Mucosa of stomach (tissue), 1 donor: Measurements from ENCODE around the gene FHIT.

Source experiments
- H3K27me3 ChIP-seq: one replicate; pipeline ENCODE4 v1.7.0; 2013; ENCODE audit warnings: mild to moderate bottlenecking, low read length; ENCODE audit not compliant: control insufficient read depth, insufficient read depth
- H3K36me3 ChIP-seq: one replicate; pipeline ENCODE4 v1.7.0; 2013; ENCODE audit warnings: low read length; ENCODE audit not compliant: control insufficient read depth, insufficient read depth
- H3K4me1 ChIP-seq: one replicate; pipeline ENCODE4 v1.7.0; 2013; ENCODE audit warnings: mild to moderate bottlenecking, low read length; ENCODE audit not compliant: control insufficient read depth, insufficient read depth
- H3K4me3 ChIP-seq: one replicate; pipeline ENCODE4 v1.7.0; 2013; ENCODE audit warnings: low read length
- H3K9ac ChIP-seq: one replicate; pipeline ENCODE4 v1.7.0; 2013; ENCODE audit warnings: mild to moderate bottlenecking, low read length, moderate library complexity
- H3K9me3 ChIP-seq: one replicate; pipeline ENCODE4 v1.7.0; 2013; ENCODE audit warnings: mild to moderate bottlenecking, low read length, moderate library complexity; ENCODE audit not compliant: control insufficient read depth
- donor health status: Pancreatic carcinoma.

The FHIT gene

GRCh38 chr3:59759298-59760031, 1491.8 kb downstream of the FHIT start:
- H3K9me3 ChIP-seq: no peaks in the 10 kb centered on the region
- no peak overlapping the region for H3K9ac ChIP-seq
- H3K36me3 ChIP-seq: no peaks in the 10 kb centered on the region
- H3K27me3 ChIP-seq: no peaks in the 10 kb centered on the region
- no peak overlapping the region for H3K4me3 ChIP-seq
- H3K4me1 ChIP-seq: peaks cover 42% of the 10 kb centered on the region

- H3K9ac ChIP-seq: no peak overlapping the region
- H3K9me3 ChIP-seq: no peaks in the 10 kb centered on the region
These were observed 1492.6 kb downstream of the FHIT start for GRCh38 chr3:59758672-59759071.

GRCh38 chr3:59756934-59757333, 1494.3 kb downstream of the FHIT start:
- no peak overlapping the region for H3K4me3 ChIP-seq
- no peaks in the 10 kb centered on the region for H3K27me3 ChIP-seq
- H3K4me1 ChIP-seq: peaks cover 29% of the 10 kb centered on the region

More at GRCh38 chr3:59758672-59759071, 1492.6 kb downstream of the FHIT start:
- Histone ChIP-seq H3K27me3 (no peaks in the 10 kb centered on the region), H3K36me3 (no peaks in the 10 kb centered on the region), H3K4me3 (no peak overlapping the region), H3K4me1 (peaks cover 36% of the 10 kb centered on the region)

DNA sequence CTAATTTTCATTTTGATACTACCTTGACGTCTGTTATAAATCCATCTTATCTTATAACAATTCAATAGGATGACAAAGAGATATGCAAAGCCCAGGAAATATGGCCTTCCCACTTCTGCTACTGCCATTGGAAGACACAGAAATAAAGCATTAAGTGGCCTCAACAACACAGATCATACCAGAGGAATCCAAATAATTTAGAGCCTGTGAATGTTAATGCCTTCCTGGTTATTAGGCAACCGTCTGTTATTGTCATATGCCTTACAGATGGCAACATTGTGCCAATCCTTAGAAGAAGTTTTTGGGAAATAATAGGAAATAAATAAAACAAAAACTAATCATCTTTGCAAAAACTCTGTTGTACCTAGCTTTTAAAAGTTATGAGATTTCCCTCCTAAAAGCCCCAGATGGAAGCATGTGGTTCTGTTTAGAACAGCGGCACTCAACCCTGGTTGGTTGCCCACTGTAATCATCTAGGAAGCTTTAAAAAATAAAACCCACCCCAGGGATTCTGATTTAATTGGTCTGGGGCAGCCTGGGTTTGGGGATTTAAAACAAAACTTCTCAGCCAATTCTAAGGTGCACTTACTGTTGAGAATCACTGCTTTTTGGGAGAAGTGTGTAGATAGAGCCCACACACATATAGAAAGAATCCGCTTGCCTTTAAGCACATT, 1496.7 kb downstream of the FHIT start:
- no peaks in the 10 kb centered on the region for H3K36me3 ChIP-seq
- H3K4me1 ChIP-seq: peaks cover 19% of the 10 kb centered on the region
- no peak overlapping the region for H3K9ac ChIP-seq
- no peaks in the 10 kb centered on the region for H3K9me3 ChIP-seq
- no peaks in the 10 kb centered on the region for H3K27me3 ChIP-seq
- no peak overlapping the region for H3K4me3 ChIP-seq

More at GRCh38 chr3:59756934-59757333, 1494.3 kb downstream of the FHIT start:
- Histone ChIP-seq H3K9ac (no peak overlapping the region), H3K36me3 (no peaks in the 10 kb centered on the region), H3K9me3 (no peaks in the 10 kb centered on the region)

DNA sequence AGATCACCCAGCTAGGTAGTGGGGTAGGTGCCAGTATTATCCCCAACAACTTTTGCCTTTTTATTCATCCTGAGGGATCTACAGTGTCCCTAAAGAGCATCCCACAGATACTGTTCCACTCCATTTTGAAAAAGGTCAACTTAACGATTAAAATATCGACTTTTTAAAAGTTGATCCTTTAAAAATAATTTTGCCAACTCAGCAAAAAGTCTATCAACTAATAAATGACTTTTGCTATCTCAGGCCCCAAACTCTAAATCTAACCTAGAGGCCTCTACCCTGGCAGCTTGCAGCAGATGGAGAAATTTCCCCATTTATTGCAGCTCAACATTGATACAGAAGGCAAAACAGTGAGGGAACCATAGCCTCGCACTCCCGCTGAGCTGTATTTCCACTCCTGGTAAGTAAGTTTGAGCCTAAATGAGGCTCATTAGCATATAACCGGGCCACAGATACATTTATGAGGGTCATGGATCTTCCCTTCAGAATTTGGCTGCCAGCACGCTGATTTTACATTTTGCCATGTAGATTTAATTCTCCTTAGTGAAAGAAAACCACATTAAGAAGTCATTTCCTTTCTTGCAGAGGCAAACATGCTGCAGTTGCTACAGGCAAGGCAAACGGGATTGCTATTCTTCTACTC, 1497.3 kb downstream of the FHIT start:
- H3K9ac ChIP-seq: no peak overlapping the region
- H3K27me3 ChIP-seq: no peaks in the 10 kb centered on the region
- no peaks in the 10 kb centered on the region for H3K36me3 ChIP-seq
- H3K9me3 ChIP-seq: no peaks in the 10 kb centered on the region
- no peak overlapping the region for H3K4me3 ChIP-seq
- peaks cover 13% of the 10 kb centered on the region for H3K4me1 ChIP-seq

DNA sequence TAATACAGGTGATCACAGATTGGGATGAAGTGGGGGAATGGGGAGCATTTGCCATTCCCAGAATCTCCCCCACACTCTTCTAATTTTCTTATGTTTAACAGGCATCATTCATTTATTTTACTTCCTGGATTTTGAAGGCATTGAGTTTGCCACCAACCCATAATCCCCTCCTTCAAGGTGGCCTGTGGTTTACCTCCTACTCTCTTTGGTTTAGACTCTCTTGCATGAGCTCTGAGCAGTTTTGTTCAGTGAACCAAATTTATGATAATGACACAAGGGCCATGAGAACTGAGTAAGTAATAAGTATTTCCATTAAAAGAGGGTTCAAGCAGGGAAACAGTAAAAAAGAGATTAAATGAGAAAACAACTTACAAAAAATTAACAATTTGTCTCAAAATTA, 1498.3 kb downstream of the FHIT start:
- Histone ChIP-seq H3K9ac (no peak overlapping the region), H3K27me3 (no peaks in the 10 kb centered on the region), H3K4me1 (peaks cover 11% of the 10 kb centered on the region), H3K4me3 (no peak overlapping the region), H3K36me3 (no peaks in the 10 kb centered on the region), H3K9me3 (no peaks in the 10 kb centered on the region)

GRCh38 chr3:59751606-59752005, 1499.6 kb downstream of the FHIT start:
- Histone ChIP-seq H3K9me3 (no peaks in the 10 kb centered on the region), H3K4me3 (no peak overlapping the region), H3K4me1 (peaks cover 11% of the 10 kb centered on the region), H3K9ac (no peak overlapping the region), H3K27me3 (no peaks in the 10 kb centered on the region), H3K36me3 (no peaks in the 10 kb centered on the region)

DNA sequence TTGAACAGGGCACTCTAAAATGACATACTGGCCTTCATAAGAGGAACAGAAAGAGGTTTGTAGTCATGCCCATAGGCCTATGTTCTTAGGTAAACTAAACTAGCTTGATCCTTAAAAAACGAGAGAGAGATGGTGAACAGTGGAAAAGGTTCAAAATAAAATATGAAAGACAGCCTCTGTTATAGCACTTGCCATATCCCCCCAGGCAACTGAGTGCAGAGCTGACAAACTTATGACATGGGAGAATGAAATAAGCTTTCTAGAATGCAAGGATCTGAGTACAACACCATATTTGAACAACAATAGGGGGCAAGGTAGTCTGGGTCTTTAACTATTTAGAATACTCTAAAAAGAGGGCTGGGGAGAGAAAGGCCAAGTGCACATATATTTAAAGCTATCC, 1500.9 kb downstream of the FHIT start:
- Histone ChIP-seq H3K9ac (no peak overlapping the region), H3K36me3 (no peaks in the 10 kb centered on the region), H3K4me3 (no peak overlapping the region), H3K27me3 (no peaks in the 10 kb centered on the region), H3K9me3 (no peaks in the 10 kb centered on the region), H3K4me1 (peaks cover 7% of the 10 kb centered on the region)

- H3K9me3 ChIP-seq: no peaks in the 10 kb centered on the region
- H3K36me3 ChIP-seq: no peaks in the 10 kb centered on the region
- no peaks in the 10 kb centered on the region for H3K27me3 ChIP-seq
- H3K9ac ChIP-seq: no peak overlapping the region
- no peak overlapping the region for H3K4me3 ChIP-seq
- H3K4me1 ChIP-seq: no peaks in the 10 kb centered on the region
These were observed 1502.0 kb downstream of the FHIT start for GRCh38 chr3:59749291-59749690.

DNA sequence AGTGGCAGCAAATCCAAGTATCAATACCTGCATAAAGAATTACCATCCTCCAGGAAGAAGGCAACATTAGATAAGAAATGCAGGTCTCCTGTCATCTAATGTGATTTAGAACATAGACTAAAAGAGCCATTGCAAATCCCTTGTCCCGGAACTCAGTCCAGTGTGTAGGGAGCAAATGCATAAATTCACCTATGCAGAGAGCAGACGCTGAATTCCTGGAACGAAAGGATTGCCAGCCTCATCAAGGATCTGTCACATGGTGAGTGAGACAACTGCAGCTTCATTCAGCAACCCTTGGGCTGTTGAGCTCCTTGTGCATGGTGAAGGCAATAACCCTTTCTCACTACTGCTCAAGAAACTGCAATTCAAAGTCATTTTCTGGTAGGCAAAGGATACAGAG, 1504.7 kb downstream of the FHIT start:
- Histone ChIP-seq H3K9ac (no peak overlapping the region), H3K27me3 (no peaks in the 10 kb centered on the region), H3K9me3 (no peaks in the 10 kb centered on the region), H3K4me1 (no peaks in the 10 kb centered on the region), H3K4me3 (no peak overlapping the region), H3K36me3 (no peaks in the 10 kb centered on the region)

DNA sequence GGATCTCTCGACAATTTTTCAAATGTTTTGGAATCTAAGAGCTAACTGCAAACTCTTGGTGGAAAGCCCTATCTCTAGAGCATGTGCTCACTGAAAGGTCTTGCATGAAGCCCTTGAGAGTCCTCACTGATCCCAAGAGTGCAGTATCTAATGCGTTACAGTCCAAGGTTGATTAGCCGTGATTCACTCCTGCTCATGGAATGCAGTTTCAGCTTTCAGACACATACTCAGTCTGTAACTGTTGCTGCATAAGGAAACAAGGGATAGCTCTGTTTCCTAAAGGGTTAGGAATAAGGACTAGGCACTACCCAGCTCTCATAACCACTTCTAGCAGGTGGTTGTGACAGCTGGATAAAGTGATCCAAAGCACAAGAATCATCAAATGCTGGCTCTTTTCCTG, 1514.0 kb downstream of the FHIT start:
- Histone ChIP-seq H3K9me3 (no peaks in the 10 kb centered on the region), H3K27me3 (no peaks in the 10 kb centered on the region), H3K9ac (no peak overlapping the region), H3K36me3 (no peaks in the 10 kb centered on the region), H3K4me3 (no peak overlapping the region), H3K4me1 (no peaks in the 10 kb centered on the region)

GRCh38 chr3:59734061-59734460, 1517.2 kb downstream of the FHIT start:
- Histone ChIP-seq H3K4me3 (no peak overlapping the region), H3K36me3 (no peaks in the 10 kb centered on the region), H3K4me1 (no peaks in the 10 kb centered on the region), H3K9ac (no peak overlapping the region), H3K9me3 (no peaks in the 10 kb centered on the region), H3K27me3 (no peaks in the 10 kb centered on the region)
